GM19043 (cell line): ENCODE measurements around the gene SMURF1.

Source experiments
- ATAC-seq: cut with Tn5 transposase; IDR thresholded peaks from one replicate; pipeline ENCODE4 v1.9.1; 2021; ENCODE audit warnings: low read depth; ENCODE audit not compliant: unreplicated experiment

The SMURF1 gene

GRCh38 chr7:99098824-99099498 is 44.9 kb downstream of the SMURF1 start:
- no peak for ATAC-seq

GRCh38 chr7:99098286-99098823 is 45.6 kb downstream of the SMURF1 start:
- ATAC-seq, result no peak

GRCh38 chr7:99097730-99098129 is 46.2 kb downstream of the SMURF1 start:
- no peak for ATAC-seq

GRCh38 chr7:99096124-99096887 is 47.6 kb downstream of the SMURF1 start:
- no peak for ATAC-seq

- ATAC-seq, result no peak
These were observed 48.2 kb downstream of the SMURF1 start for GRCh38 chr7:99095698-99096097.

GRCh38 chr7:99094401-99094800 is 49.5 kb downstream of the SMURF1 start:
- no peak for ATAC-seq

GRCh38 chr7:99092064-99092720 is 51.7 kb downstream of the SMURF1 start:
- ATAC-seq, result no peak

- ATAC-seq, result no peak
These were observed 53.0 kb downstream of the SMURF1 start for GRCh38 chr7:99090771-99091542.

GRCh38 chr7:99089914-99090629 is 53.8 kb downstream of the SMURF1 start:
- no peak for ATAC-seq

- ATAC-seq, result no peak
These were observed 57.0 kb downstream of the SMURF1 start for GRCh38 chr7:99086944-99087343.

- ATAC-seq, result no peak
These were observed 57.4 kb downstream of the SMURF1 start for GRCh38 chr7:99086532-99086931.

GRCh38 chr7:99083733-99084132 is 60.2 kb downstream of the SMURF1 start:
- ATAC-seq, result no peak

- no peak for ATAC-seq
These were observed 60.7 kb downstream of the SMURF1 start for GRCh38 chr7:99083068-99083651.

GRCh38 chr7:99080679-99081078 is 63.2 kb downstream of the SMURF1 start:
- no peak for ATAC-seq

- ATAC-seq, result no peak
These were observed 64.8 kb downstream of the SMURF1 start for GRCh38 chr7:99079104-99079503.

- ATAC-seq, result no peak
These were observed 65.5 kb downstream of the SMURF1 start for GRCh38 chr7:99078416-99078815.

- ATAC-seq, result no peak
These were observed 67.3 kb downstream of the SMURF1 start for GRCh38 chr7:99076615-99077014.

GRCh38 chr7:99073839-99074446 is 70.0 kb downstream of the SMURF1 start:
- no peak for ATAC-seq

GRCh38 chr7:99072126-99072525 is 71.8 kb downstream of the SMURF1 start:
- ATAC-seq, result no peak
